ENCODE measurements around the gene UBE4B. TPM values are rescaled to one million over a fixed set of nuclear protein-coding genes. Genes with fewer than 3 reads are reported as not detected.
A peak's percentile ranks its signal among the peaks of the same experiment; 100 is the strongest.
"Not testable (repeated sequence)": the region's sequence is repeated elsewhere in the genome, so short reads cannot be mapped to it uniquely, and the experiment has no call there.

Gene UBE4B
- total and polyA plus RNA-seq, 8 donors: 38.0 to 54.1 (median 48.3) TPM

DNA sequence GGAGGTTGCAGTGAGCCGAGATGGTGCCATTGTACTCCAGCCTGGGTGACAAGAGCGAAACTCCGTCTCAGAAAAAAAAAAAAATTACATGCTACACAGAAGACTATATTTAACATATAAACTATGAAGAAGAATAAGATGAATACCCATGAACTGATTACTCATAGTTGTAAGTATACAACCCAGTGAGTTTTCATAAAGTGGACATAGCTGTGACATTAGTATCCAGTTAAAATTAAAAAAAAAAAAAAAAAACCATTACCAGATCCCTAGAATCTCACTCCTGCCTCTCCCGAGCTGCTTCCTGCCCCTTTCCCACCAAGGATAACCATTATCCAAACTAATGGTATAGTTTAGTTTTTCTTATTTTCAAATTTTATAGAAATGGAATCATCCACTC lies 37.4 kb downstream of the UBE4B start:
- Histone ChIP-seq H3K9me3 (no peaks in the 10 kb centered on the region), H3K4me1 (peaks cover 0 to 47% of the 10 kb centered on the region in 2 donors), H3K4me3 (no peak overlapping the region), H3K27ac (no peak overlapping the region), H3K27me3 (no peaks in the 10 kb centered on the region), H3K36me3 (peaks cover 0 to under 1% of the 10 kb centered on the region in 2 donors)
- no peak for TF ChIP-seq CTCF (IDR thresholded peaks at IDR 0.05)
- intact Hi-C loops (cut with DNase I): no loop called here
- DNase-seq (no peak), ATAC-seq (no peak)

DNA sequence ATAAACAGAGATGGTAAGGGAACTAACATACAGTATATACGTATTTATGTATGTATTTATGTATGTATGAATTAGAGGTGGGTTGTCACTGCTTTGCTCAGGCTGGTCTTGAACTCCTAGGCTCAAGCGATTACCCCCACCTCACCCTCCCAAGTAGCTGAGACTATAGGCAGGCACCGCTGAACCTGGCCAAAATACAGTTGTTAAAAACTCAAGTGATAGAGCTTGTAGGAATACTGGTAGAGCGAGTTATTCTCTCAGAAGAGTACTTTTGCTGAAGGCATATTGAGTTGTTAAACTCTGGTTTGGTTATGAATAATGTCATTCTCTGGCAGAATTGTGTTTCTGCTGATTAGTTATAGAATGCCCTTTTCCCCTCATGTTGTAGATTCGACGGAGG lies 38.9 kb downstream of the UBE4B start:
- no peaks in the 10 kb centered on the region for H3K27me3 ChIP-seq
- H3K4me1 ChIP-seq: peaks cover 0 to 35% of the 10 kb centered on the region in 2 donors
- no peaks in the 10 kb centered on the region for H3K9me3 ChIP-seq
- ATAC-seq: peak; percentile 40
- peaks cover 0 to 7% of the 10 kb centered on the region in 2 donors for H3K36me3 ChIP-seq
- intact Hi-C loops (cut with DNase I): no loop called here
- H3K4me3 ChIP-seq: no peak overlapping the region
- no peak for TF ChIP-seq CTCF (IDR thresholded peaks at IDR 0.05)
- H3K27ac ChIP-seq: no peak overlapping the region
- DNase-seq: peak in 1 of 4 donors; percentile 35

GRCh38 chr1:10073371-10073770 lies 40.6 kb downstream of the UBE4B start:
- intact Hi-C loops (cut with DNase I); ATAC-seq; H3K27ac ChIP-seq: not testable (repeated sequence)

GRCh38 chr1:10074059-10074851 lies 41.5 kb downstream of the UBE4B start:
- DNase-seq (peak in 2 of 4 donors; percentile 78 to 79), ATAC-seq (peak; percentile 90)
- H3K27ac ChIP-seq: peak overlapping the region; percentile 33 to 38
- H3K36me3 ChIP-seq: peaks cover 0 to 7% of the 10 kb centered on the region in 2 donors
- intact Hi-C loops (cut with DNase I): no loop called here
- H3K27me3 ChIP-seq: no peaks in the 10 kb centered on the region
- no peak for TF ChIP-seq CTCF (IDR thresholded peaks at IDR 0.05)
- H3K9me3 ChIP-seq: no peaks in the 10 kb centered on the region
- peaks cover 0 to 28% of the 10 kb centered on the region in 2 donors for H3K4me1 ChIP-seq
- H3K4me3 ChIP-seq: no peak overlapping the region

More at GRCh38 chr1:10073371-10073770, 40.6 kb downstream of the UBE4B start:
- H3K4me1 ChIP-seq: peaks cover 0 to 24% of the 10 kb centered on the region in 2 donors
- DNase-seq, H3K9me3 ChIP-seq, H3K27me3 ChIP-seq, H3K36me3 ChIP-seq, H3K4me3 ChIP-seq: not testable (repeated sequence)

GRCh38 chr1:10074852-10075730 lies 42.3 kb downstream of the UBE4B start:
- peaks cover 0 to 28% of the 10 kb centered on the region in 2 donors for H3K4me1 ChIP-seq
- peak overlapping the region; percentile 33 to 38 for H3K27ac ChIP-seq
- H3K27me3 ChIP-seq: no peaks in the 10 kb centered on the region
- no peak for DNase-seq
- no peak for ATAC-seq
- no peak overlapping the region for H3K4me3 ChIP-seq
- intact Hi-C loops (cut with DNase I): no loop called here
- H3K36me3 ChIP-seq: peaks cover 0 to 7% of the 10 kb centered on the region in 2 donors
- TF ChIP-seq CTCF (IDR thresholded peaks at IDR 0.05): no peak
- no peaks in the 10 kb centered on the region for H3K9me3 ChIP-seq
